NCI-H446 treated with DMSO at 0.1 percent for 48 hours (cell line): ENCODE data around the gene AK3.

Experiments
- DNase-seq: peaks from one replicate; lab custom pipeline; 2025; lab: John Stamatoyannopoulos, UW

AK3 gene

GRCh38 chr9:4748612-4749011 is 7.6 kb upstream of the AK3 start:
- no peak for DNase-seq

- no peak for DNase-seq
Measured at GRCh38 chr9:4746278-4747030, 5.5 kb upstream of the AK3 start.

- no peak for DNase-seq
Measured at GRCh38 chr9:4743131-4743875, 2.3 kb upstream of the AK3 start.

- DNase-seq: no peak
Measured at GRCh38 chr9:4742246-4742645, 1.2 kb upstream of the AK3 start.

GRCh38 chr9:4741365-4742089 is 525 bp upstream of the AK3 start:
- no peak for DNase-seq

GRCh38 chr9:4740388-4740637 is 689 bp downstream of the AK3 start:
- no peak for DNase-seq

- DNase-seq: no peak
Measured at GRCh38 chr9:4739587-4740387, 1.2 kb downstream of the AK3 start.

- no peak for DNase-seq
Measured at GRCh38 chr9:4738866-4739586, 2.0 kb downstream of the AK3 start.

GRCh38 chr9:4734150-4734549 is 6.9 kb downstream of the AK3 start:
- no peak for DNase-seq

GRCh38 chr9:4732890-4733289 is 8.1 kb downstream of the AK3 start:
- no peak for DNase-seq

- DNase-seq: no peak
Measured at GRCh38 chr9:4727593-4727992, 13.4 kb downstream of the AK3 start.

GRCh38 chr9:4725706-4726442 is 15.1 kb downstream of the AK3 start:
- DNase-seq: no peak

- DNase-seq: no peak
Measured at GRCh38 chr9:4721736-4722135, 19.3 kb downstream of the AK3 start.

GRCh38 chr9:4718911-4719310 is 22.1 kb downstream of the AK3 start:
- no peak for DNase-seq

- no peak for DNase-seq
Measured at GRCh38 chr9:4717815-4718214, 23.2 kb downstream of the AK3 start.

- DNase-seq: no peak
Measured at GRCh38 chr9:4716163-4716562, 24.8 kb downstream of the AK3 start.

- no peak for DNase-seq
Measured at GRCh38 chr9:4714266-4715016, 26.6 kb downstream of the AK3 start.

GRCh38 chr9:4713849-4714248 is 27.2 kb downstream of the AK3 start:
- no peak for DNase-seq

GRCh38 chr9:4709380-4709779 is 31.6 kb downstream of the AK3 start:
- no peak for DNase-seq

- no peak for DNase-seq
Measured at GRCh38 chr9:4706971-4707622, 33.9 kb downstream of the AK3 start.
